ENCODE measurements around the gene SYCE1.
"Not testable (repeated sequence)": the region's sequence is repeated elsewhere in the genome, so short reads cannot be mapped to it uniquely, and the experiment has no call there.

The SYCE1 gene

GRCh38 chr10:133555521-133555920 is 9.9 kb downstream of the SYCE1 start:
- no peak for DNase-seq

DNA sequence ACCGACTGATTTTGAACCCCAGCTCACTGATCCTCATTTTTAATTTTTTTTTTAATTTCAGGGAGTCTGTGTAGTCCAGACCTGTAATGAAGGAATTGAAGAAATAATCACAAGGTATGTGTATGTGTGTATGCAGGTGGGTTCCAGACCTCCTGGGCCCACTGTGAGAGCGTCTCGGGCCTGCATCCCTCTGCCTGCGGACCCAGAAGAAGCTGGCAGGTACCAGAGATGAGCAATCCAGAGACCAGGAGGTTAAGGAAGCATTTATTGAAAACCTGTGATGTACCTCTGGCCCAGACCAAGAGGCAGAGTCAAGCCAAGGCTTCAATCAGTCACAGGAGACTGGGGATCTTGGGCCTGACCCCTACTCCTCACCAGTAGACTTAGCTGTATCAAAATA is 10.8 kb downstream of the SYCE1 start:
- no peak for DNase-seq

DNA sequence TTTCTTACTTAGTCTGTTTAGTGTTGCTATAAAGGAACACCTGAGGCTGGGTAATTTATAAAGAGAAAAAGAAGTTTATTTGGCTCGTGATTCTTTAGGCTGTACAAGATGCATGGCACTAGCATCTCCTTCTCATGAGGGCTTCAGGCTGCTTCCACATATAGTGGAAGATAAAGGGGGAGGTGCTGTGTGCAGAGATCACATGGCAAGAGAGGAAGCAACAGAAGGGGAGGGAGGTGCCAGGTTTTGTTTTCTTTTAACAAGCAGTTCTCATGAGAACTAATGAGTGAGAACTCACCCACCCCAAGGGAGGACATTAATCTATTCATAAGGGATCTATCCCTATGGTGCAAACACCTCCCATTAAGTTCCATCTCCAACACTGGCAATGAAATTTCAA is 20.9 kb downstream of the SYCE1 start:
- DNase-seq: no peak

DNA sequence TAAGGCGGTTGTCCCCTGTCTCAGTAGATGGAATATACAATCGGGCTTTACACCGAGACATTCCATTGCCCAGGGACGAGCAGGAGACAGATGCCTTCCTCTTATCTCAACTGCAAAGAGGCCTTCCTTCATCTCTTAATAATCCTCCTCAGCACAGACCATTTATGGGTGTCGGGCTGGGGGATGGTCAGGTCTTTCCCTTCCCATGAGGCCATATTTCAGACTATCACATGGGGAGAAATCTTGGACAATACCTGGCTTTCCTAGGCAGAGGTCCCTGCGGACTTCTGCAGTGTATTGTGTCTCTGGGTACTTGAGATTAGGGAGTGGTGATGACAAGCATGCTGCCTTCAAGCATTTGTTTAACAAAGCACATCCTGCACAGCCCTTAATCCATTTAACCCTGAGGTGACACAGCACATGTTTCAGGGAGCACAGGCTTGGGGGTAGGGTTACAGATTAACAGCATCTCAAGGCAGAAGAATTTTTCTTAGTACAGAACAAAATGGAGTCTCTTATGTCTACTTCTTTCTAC is 23.9 kb downstream of the SYCE1 start:
- DNase-seq: peak; percentile 25

- DNase-seq: no peak
Observed at GRCh38 chr10:133537546-133538545, 27.5 kb downstream of the SYCE1 start.

DNA sequence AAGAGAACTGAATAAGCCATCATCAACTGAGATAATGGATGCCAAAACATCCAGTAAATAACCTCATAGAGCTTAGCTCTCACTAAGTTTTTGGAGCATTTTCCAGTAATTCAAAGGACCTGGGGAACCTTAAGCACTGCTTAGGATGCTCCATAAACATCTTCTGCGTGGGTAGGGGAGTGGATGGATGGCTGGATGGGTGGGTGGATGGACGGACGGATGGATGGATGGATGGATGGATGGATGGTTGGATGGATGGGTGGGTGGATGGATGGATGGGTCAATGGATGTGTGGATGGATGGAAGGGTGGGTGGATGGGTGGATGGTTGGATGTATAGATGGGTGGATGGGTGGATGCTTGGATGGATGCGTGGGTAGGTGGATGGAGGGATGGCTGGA is 29.2 kb downstream of the SYCE1 start:
- DNase-seq: no peak

DNA sequence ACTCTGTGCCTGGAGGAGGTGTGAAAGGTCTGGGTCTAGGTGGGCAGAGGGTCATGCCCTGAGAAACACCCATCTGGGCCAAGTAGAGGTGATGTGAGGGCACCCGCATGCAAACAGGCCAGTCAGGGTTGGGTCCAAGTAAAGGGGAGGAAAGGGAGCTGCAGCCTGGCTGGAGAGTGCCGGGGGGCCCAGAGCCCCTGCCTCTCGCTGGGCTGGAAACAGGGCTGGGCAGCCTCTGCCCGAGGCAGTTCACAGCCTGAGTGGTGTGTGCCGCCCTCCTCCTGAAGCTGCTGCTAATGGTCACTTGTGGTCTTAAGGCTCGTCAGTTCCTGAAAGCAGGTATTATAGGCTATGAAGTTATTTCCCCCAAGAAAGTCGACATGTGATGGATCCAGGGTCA is 31.0 kb downstream of the SYCE1 start:
- no peak for DNase-seq

GRCh38 chr10:133532871-133533270 is 32.5 kb downstream of the SYCE1 start:
- no peak for DNase-seq

GRCh38 chr10:133530506-133530905 is 34.9 kb downstream of the SYCE1 start:
- no peak for DNase-seq

DNA sequence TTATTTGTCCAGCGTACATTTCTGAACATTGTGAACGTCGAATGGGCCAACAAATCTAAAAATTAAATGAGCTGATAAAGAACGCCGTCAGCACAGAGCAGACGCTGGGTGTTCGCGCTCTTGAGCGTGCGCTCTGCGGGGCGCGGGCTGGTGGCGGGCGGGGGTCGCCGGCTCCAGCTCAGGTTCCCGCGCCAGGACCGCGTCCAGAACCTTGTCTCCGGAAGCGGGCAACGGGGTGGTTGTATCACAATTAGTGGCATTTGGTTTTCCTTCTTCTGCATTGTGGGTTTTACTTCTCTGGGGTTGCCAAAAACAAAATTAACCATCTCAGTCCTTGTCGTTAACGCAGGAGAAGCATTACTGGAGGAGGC is 35.8 kb downstream of the SYCE1 start:
- DNase-seq: no peak

GRCh38 chr10:133528845-133529575 is 36.4 kb downstream of the SYCE1 start:
- no peak for DNase-seq

- no peak for DNase-seq
Observed at GRCh38 chr10:133528296-133528844, 37.0 kb downstream of the SYCE1 start.

DNA sequence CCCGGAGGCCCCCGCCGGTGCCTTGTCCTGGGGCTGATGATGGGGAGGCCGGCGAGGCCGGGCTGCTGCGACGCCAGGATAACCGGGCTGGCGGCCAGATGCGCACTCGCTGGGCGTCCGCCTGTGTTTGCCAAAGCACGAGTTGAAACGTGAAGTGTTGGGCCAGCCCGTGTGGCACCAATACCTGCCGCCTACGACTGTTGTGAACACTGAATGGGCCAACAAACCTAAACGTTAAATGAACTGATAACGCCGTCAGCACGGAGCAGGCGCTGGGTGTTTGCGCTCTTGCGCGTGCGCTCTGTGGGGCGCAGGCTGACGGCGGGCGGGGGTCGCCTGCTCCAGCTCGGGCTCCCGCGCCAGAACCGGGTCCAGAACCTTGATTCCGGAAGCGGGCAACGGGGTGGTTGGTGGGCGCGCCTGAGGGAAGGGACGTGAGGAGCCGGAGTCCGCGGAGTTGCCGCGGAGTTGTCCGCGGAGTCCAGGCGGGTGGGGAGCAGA is 37.6 kb downstream of the SYCE1 start:
- DNase-seq: no peak

GRCh38 chr10:133526957-133527588 is 38.3 kb downstream of the SYCE1 start, which contains the start of gene CYP2E1:
TSS of gene CYP2E1 (plus strand) at chr10:133527363. CDS start at chr10:133527396, 33 bp downstream.
- DNase-seq: no peak

DNA sequence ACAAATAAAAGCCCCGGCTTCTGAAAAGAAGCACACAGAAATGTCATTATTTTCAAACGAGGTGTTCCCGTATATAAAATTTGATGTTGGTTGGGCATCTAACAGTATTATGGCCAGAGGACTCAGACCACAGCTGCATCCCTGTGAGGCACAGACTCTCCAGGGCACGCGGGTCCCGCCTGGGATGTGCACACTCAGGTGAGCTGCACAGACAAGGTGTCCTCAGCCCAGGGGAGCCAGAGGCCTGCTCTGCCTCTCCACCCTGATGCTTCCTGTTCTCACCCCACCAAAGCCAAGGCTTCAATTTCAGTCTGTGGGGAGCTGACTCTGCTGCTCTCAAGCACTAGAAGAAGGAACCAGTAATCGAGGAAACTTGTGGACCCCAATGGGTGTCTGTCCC is 39.9 kb downstream of the SYCE1 start:
- no peak for DNase-seq

- DNase-seq: no peak
Observed at GRCh38 chr10:133523631-133524203, 41.7 kb downstream of the SYCE1 start.

GRCh38 chr10:133520193-133520738 is 45.1 kb downstream of the SYCE1 start:
- DNase-seq: peak; percentile 85

- not testable (repeated sequence) for DNase-seq
Observed at GRCh38 chr10:133518517-133518916, 46.9 kb downstream of the SYCE1 start.

DNA sequence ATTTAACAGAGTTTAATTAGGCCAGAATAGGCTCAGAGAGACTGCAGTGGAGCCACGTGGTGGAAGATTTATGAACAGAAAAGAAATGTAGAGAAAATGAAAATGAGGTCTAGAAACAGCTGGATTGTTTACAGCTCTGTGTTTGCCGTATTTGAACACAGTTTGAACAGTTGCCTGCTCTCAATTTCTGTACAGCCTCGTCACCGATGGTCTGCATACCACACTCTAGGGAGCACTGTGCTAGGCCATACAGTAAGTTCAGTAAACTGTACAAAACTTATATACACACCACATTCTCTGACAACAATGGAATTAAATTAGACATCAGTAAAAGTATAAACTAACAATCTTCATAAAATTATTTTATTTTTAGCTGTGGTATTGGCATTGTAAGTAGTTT is 49.3 kb downstream of the SYCE1 start:
- no peak for DNase-seq

- DNase-seq: no peak
Observed at GRCh38 chr10:133515471-133515870, 49.9 kb downstream of the SYCE1 start.

DNA sequence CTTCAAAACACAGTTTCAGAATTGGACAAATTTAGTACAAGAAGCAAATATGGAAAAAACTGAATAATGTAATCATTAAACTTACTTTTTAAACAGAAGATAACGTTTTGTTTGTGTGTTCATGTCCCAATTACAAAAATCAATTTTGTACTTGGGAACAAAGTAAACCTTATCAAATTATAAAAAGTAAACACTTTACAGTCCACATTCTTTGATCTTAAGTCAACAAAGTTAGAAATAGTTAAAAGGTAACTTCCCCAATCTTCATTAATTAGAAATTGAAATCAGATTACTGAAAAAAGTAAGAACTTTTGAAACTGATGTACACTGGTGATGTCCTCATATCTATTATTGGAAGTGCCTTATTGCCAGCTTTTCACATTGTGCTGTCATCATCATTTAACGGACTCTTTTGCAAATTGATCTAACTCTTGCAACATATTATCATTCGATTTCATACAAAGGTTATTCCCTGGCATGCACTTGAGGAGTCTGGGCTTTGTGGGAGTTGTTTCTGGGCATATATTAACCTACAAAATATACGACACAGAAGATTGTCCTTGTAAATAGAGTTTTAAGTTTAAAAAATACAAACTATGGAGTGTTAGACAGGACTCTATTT is 53.4 kb downstream of the SYCE1 start:
- no peak for DNase-seq
